Activated T-cell treated with anti-CD3 and anti-CD28 coated beads for 1 hour (primary cell): Measurements from ENCODE around the gene FLRT2.

Experiments used
- DNase-seq: peaks from one replicate; pipeline ENCODE4 v3.0.0-alpha.2; 2020; ENCODE audit warnings: low read depth

FLRT2 gene

DNA sequence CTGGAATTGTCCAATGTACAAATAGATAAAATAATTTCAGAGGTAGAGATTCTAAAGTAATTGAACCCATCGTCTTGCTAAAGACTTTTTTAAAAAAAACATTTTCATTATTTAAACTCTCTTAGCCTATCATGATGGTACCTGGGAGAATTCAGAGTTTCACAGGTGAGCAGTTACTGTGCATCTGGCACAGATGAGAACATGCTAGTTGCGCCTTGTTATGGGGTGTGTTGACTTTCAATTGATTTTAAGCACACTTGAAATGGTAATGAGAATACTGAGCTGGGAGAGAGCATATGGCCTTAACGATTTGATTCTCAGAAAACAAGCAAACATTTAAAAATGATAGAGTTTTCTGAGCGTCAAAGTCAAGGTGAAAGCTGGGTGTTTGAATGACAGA is 66.6 kb downstream of the FLRT2 start:
- DNase-seq = no peak

DNA sequence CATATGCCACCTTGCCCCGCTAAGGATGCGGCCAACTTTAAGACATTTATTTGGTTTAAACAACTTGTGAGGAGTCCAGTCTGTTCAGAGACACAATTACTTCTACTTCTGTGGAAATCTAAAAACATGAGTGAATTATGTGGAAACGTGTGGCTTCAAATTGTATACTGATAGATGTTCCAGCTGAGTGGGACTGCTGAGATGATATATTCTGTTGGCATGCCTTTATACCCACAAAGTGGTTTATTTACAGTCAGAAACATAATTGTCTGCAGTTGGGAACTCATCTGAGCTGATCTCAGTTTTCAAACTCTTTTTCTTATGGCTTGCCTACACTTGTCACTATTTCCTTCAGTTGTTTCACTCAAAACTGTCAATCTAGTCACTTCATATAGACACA is 67.8 kb downstream of the FLRT2 start:
- DNase-seq = no peak

DNA sequence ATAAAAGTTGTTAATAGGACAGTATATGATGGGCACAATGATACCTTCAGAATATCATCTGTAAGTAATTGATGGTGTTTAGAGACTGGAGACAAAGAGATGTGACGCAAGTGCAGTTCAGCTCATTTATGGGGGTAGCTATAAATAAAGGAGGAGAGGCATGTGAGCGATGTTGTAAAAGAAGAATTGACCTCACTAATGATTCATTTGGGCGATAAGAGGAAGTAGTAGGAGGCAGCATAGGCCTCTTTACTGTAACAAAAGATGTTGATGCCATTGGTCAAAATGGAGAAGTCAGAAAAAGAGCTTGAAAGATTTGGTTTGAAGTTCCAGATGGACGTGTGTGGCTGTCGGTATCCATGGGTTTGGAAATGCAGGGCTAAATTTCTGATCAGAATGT is 70.0 kb downstream of the FLRT2 start:
- DNase-seq = no peak

DNA sequence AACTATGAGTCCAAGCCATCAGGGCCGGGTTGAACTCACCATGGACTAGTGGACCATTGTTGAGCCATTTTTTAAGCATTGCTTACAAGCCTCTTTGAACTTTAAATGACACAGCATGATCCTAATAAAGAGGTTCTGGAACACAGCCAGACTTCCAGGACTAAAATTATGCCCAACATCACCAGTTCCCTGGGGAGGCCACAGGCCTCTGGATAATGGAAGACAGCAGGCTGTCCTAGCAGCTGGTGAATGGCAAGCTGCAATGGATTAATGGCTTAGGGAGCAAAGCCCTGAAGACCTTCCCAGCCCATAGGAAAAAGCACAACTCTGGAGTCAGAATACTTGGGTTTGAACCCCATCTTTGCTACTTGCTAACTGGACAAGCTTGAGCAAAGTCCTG is 71.3 kb downstream of the FLRT2 start:
- DNase-seq = no peak

DNA sequence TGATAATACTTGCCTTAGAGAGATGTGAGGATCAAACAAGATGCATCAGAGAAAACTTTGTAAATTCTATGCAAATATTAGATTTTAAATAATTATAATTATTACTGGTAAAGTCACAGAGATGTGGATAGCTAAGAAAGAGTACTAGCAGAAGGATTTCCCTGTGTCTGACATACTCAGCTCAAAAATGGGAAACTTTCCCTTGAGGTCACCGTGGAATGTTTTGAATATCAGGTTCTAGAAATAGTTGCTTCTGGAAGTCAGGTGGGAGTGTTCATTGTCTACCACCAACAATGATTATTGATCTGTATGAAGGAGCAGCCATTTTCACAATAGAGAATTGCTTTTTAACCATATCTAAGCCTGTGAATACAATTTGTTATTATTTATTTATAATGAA is 71.7 kb downstream of the FLRT2 start:
- DNase-seq = no peak

DNA sequence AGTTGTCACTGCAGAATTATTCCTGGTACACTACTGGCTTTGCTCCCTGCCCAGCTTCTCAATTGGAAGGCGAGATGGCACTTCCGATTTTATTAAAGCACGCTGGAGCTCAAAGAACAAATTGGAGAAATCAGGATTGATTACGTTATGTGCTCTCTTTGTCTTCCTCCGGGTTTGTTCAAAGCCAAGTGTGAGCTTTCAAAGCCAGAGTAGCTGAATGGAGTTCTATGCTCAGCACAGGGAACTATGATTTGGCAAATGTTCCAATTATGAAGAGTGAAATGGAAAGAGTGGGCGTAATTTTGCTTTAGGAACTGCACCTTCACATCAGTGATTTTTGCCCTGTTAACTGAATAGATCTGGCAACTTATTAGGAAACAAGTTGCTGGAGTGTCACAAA is 72.4 kb downstream of the FLRT2 start:
- DNase-seq = no peak

DNA sequence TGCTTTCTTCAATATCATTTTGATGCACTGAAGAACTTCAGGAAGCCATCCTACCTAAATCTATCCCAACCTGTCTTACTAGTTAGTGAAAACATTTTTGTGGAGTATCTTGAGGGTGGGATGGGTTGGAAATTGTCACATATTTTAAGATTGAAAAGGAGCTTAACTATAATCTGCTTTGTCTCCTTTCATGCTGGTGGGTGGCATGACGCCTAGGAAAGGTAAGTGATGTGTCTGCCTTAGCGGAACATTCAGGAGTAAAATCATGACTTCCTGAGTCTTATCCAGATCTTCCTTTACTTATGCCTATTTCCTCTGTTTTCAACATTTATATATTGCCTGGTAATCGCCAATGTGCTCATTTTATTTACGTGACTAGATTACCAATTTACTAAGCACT is 74.1 kb downstream of the FLRT2 start:
- no peak for DNase-seq

DNA sequence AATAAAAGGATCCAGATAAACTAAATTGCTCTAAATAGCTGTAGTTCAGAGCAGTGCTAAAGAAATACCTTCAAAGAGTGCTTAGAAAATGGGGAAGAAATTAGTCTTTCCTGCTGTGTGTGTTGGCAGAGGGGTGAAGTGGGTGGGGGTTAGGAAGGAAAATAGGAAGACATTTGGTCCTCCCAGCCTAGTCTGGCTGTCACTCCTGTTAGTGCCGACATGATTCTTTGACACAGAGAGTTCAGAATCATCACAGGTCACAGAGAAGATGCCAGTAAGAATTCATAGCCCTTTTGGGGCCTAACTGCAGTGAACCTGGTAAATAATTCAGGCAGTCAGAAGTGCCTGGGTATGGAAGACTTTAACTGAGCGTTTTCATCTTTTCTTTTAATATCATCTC is 74.8 kb downstream of the FLRT2 start:
- no peak for DNase-seq

DNA sequence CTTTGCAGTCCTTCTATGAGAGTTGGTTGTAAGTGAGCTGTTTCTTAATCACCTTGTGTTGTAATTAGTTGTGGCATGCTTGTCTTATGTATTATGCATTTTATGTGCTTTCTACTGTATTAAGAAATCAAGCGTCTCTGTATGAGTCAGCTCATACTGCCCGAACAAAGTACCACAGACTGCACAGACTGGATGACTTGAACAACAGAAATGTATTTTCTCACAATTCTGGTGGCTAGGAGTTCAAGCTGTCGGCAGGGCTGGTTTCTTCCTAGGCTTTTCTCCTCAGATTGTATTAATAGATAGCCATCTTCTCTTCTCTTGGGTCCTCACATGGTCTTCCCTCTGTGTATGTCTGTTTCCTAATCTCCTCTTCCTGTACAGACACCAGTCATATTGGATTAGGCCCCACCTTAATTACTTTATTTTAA is 77.7 kb downstream of the FLRT2 start:
- DNase-seq = no peak

DNA sequence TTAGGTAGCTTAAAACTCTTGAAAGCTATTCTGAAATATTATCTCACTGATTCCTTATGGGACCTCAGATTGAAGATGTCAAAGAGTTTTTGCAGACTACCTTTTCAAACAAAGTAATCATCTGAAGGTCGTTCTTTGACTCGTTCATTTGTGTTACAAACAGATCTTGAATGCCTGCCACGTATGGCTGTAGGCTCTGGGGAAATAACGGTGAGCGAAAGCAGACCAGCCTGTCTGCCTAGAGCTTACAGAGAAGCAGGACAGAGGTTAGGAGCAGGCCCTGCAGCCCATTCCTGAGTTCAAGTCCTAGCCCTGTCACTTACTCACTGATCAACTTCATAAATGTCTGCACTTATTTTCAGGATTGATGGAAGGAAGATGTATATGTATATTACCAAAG is 83.6 kb downstream of the FLRT2 start:
- DNase-seq = no peak

DNA sequence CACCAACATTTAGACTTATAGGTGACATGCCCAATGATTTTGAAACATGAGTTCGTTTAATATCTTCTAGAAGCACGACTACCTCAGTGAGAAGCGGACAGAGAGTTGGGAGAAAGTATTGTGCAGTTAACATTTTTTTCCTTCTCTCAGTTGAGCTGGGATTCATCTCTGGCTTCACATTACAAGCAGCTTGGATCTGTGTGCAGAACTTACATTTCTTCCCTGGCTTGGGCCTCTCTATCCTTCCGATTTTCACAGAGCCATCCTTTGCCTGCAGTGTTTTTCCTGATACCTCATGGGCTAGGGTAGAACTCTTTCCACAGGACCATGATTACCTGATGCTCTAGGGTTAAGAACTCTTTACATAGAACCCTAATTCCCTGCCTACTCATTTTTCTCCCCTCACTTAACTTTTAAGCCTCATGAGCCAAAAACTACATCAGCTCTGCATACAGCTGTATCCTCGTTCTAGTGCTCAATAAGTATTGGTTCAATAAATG is 86.5 kb downstream of the FLRT2 start:
- no peak for DNase-seq

DNA sequence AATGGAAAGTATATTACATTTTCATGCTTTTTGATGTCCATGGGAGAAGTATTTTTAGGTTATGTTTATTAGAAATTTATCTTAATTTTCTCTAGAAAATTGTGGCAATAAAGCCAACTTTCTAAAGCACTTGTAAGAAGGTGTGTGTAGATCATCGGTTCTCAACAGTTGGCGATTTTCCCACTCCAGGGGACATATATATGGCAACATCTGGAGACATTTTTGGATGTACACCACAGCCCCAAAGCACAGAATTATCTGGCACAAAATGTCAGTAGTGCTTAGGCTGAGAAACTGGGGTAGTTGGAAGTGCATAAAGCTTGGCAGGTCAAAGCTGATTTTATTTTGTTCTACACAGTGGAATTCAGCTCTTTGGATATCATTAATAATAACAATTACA is 86.9 kb downstream of the FLRT2 start:
- no peak for DNase-seq

DNA sequence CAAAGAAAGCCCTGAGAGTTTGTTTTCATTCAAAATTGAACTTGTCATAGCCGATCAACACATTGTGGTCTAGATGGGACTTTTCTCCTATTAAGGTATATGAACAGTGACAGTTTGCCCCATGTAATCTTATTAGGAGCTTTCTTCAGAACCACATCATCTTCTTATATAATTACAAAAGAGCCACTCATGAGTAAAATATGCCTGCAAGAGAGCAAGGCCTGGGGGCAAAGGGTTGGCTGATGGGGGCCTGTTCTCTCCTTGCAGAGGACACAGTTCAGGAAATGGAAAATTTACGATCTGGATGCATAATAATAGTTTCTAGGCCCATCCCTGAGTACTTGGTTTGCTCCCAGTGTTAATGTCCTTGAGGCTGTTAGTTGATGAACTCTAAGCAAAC is 87.8 kb downstream of the FLRT2 start:
- no peak for DNase-seq

DNA sequence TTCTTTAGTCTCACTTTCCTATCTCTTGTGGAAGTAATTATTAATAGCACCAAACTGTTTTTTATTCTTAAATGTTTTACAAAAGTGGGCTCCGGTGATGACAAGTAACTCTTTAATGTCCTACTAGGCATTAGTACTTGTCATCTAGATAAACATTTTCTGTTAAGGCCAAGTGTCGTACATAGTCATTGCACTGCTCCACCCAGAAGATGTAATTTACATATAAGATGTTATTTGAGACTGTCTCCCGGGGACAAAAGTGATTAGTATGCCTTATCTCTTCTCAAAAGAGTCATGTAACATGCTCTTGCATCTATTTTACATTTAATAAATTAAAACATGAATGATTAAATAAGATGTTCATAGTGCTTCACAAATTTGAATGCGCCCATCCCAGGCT is 88.4 kb downstream of the FLRT2 start:
- no peak for DNase-seq

DNA sequence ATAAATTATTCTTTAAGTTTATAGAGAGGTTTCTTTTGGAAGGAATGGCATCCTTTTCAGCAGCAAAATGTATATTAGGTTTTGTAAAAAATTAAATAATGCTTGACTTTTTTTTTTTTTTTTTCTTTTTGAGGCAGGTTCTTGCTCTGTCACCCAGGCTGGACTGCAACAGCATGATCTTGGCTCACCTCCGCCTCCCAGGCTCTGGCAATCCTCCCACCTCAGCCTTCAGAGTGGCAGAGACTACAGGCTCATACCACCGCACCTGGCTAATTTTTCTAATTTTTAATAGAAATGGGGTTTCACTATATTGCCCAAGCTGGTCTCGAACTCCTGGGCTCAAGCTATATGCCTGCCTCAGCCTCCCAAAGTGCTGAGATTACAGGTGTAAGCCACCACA is 89.0 kb downstream of the FLRT2 start:
- DNase-seq = no peak

DNA sequence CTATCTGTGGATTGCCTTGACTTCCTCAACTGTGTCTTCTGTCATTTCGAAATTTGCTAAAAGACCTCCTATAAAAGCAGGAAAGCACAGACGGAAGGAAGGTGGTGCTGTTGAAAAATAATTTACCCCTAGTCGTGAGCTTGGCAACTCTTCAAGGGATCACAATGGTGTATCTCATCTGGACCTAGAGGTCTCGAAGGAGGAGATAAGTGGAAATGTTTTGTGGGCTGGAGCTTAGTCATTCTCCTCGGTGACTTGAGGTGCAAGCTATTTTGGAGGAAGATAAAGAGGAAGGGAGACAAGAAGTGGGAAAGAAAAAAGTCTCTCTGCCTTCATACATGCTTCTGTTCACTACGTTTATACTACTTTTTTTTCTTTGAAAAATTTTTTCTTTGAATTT is 89.9 kb downstream of the FLRT2 start:
- DNase-seq = no peak

DNA sequence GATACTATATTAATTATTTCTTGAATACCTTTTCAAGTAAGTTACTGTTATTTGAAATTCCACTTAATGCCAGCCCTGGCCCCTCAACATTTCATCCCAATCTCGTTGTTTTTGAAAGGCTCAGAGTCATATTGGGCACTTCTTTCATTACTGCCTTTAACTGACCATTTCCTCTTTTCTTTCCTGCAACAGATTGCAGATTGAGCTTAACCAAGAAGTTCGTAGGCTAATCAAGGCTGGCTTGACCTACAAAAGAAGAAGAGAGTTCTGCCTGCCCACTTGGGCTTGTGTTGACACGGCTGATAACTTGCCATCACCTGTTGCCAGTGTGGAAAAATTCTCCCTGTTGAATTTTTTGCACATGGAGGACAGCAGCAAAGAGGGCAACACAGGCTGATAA is 91.0 kb downstream of the FLRT2 start:
- no peak for DNase-seq

DNA sequence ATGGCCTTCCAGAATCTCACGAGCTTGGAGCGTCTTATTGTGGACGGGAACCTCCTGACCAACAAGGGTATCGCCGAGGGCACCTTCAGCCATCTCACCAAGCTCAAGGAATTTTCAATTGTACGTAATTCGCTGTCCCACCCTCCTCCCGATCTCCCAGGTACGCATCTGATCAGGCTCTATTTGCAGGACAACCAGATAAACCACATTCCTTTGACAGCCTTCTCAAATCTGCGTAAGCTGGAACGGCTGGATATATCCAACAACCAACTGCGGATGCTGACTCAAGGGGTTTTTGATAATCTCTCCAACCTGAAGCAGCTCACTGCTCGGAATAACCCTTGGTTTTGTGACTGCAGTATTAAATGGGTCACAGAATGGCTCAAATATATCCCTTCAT is 92.2 kb downstream of the FLRT2 start:
- no peak for DNase-seq

DNA sequence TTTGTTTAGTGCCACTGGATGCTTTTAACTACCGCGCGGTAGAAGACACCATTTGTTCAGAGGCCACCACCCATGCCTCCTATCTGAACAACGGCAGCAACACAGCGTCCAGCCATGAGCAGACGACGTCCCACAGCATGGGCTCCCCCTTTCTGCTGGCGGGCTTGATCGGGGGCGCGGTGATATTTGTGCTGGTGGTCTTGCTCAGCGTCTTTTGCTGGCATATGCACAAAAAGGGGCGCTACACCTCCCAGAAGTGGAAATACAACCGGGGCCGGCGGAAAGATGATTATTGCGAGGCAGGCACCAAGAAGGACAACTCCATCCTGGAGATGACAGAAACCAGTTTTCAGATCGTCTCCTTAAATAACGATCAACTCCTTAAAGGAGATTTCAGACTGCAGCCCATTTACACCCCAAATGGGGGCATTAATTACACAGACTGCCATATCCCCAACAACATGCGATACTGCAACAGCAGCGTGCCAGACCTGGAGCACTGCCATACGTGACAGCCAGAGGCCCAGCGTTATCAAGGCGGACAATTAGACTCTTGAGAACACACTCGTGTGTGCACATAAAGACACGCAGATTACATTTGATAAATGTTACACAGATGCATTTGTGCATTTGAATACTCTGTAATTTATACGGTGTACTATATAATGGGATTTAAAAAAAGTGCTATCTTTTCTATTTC is 93.2 kb downstream of the FLRT2 start:
- DNase-seq = no peak

DNA sequence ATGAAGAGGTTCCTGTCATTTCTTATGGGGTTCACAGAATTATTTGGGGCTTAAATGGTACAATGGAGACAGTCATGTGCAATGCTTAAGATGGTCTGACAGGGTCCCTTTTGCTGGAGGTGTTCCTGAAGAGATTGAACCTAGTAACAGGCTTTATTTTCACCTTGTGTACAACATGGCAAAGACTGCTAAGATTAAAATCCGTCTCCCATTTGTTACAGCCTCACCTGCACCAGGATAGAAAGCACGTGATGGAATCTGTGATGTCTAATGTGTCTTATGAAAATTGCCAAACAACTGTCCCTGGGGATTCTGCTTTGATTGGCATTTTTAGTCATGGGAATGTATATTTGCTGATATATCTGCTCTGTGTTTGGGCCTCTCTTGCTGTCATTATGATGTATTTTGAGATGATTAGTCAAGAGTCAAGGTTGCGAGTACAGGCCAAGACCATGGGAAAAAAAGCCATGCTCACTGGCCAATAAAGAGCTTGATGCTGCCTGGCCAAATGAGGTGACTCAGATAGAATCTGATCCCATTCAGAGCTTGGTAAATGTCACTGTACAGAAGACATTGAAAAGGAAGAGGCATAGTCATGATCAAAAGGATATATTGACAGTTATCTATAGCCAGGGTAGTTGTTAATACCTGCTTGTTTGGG is 96.1 kb downstream of the FLRT2 start:
- DNase-seq = no peak

DNA sequence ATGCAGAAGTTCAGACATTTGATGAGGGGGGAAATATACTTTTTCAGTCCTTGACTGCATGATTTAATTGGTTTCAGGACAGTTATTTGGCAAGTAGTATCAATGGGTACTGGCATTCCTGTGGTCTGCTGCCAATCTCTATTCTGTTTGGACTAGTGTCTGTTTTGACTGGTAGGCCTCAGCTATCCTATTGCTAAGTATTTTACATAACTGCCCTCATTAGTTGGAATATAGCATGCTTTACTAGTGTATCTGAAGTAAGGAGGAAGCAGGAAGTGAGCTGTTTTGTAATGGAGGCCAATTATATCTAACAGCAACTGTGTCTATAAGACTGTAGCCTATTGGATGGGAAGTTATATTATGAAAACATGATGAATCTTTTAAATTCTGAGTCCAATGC is 104.3 kb downstream of the FLRT2 start:
- DNase-seq = no peak

DNA sequence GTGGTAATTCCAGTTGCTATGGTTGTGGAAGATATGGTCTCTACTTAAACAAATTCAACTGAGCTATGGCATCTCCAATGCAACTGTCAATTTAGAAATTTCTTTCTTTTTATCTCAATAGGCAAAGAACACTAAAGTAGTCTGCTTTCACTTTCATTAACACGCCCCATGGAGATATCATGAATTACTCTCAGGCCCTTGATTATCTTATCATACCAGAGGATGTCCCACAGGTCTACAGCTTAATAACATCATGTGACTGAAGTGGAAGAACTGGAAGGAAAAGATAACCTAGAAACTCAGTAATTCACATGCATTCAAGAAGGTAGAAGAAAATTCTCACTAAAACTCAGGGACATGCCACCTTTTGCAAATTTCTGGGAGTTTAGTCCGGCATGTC is 114.3 kb downstream of the FLRT2 start:
- no peak for DNase-seq

DNA sequence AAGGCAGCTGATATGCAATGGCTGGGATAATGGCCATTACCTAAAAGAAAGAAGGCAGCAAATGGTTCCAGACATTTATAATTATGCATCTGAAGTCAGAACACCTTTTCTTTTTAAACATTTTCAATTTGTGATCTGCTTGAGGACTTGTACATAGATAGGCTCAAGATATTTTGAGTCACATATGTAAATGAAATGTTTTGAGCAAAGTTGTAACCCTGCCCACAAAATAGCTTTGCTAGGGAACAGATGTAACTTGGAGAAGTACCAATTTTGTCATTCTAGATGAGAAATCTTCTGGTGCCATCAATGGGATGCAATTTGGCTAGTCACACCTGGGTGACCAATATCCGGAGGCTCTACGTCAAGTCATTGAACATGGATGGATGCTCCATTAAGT is 123.1 kb downstream of the FLRT2 start:
- no peak for DNase-seq
